ENCODE data around the gene ATXN3.

Gene ATXN3

DNA sequence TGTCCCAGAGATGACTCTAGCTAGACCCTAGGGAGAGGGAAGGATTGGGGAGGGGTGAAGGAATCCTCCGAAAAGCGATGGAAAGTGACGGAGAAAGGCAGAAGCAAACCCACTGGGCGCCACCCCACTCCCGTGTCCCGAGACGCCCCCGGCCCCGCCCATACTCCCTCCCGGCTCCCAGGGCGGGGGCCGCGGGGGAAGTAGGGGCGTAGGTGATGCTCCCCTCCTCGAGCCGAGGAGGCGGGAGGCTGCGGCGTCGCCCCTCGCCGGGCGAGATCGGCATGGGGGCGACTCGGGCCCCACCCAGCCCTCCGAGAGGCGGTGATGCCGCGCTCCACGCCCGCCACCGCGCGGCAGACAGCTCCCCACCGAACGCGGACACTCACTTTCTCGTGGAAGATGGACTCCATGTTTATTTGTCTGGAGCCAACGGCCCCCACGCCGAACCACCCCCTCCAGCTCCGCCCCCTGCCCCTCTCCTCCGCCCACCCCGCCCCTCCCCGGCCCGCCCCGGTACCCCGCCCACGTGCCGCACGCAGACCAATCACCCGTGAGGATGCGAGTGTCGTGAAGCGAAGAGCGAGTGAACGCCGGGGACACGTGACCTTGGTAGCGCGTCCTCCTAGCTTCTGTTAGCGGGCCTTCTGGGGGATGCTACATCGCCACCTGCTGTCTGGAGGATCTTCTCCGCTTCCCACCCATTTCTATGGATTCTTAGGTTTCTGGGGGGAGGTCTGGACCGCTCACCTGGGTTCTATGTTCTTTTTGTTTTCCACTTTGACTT, at the start of gene ATXN3:
Gene ATXN3, minus strand, starts transcription at position 440 of the 784 bp plus-strand sequence. Its CDS starts 30 bp downstream, at position 410.
- TF ChIP-seq, protein P1, sequence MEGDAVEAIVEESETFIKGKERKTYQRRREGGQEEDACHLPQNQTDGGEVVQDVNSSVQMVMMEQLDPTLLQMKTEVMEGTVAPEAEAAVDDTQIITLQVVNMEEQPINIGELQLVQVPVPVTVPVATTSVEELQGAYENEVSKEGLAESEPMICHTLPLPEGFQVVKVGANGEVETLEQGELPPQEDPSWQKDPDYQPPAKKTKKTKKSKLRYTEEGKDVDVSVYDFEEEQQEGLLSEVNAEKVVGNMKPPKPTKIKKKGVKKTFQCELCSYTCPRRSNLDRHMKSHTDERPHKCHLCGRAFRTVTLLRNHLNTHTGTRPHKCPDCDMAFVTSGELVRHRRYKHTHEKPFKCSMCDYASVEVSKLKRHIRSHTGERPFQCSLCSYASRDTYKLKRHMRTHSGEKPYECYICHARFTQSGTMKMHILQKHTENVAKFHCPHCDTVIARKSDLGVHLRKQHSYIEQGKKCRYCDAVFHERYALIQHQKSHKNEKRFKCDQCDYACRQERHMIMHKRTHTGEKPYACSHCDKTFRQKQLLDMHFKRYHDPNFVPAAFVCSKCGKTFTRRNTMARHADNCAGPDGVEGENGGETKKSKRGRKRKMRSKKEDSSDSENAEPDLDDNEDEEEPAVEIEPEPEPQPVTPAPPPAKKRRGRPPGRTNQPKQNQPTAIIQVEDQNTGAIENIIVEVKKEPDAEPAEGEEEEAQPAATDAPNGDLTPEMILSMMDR (IDR thresholded peaks at IDR 0.05; ENCODE audit: low read depth, low read length, missing control alignments) = peak; percentile 89
- DNase-seq (ENCODE audit: low read depth) = peak; percentile 98
- in situ Hi-C loops (cut with HindIII; ENCODE audit: low sequenced_read_pairs) = no loop called here
- peak within 1 kb of the TSS; percentile 95 for H3K4me3 ChIP-seq (ENCODE audit: low read depth, low read length)

DNA sequence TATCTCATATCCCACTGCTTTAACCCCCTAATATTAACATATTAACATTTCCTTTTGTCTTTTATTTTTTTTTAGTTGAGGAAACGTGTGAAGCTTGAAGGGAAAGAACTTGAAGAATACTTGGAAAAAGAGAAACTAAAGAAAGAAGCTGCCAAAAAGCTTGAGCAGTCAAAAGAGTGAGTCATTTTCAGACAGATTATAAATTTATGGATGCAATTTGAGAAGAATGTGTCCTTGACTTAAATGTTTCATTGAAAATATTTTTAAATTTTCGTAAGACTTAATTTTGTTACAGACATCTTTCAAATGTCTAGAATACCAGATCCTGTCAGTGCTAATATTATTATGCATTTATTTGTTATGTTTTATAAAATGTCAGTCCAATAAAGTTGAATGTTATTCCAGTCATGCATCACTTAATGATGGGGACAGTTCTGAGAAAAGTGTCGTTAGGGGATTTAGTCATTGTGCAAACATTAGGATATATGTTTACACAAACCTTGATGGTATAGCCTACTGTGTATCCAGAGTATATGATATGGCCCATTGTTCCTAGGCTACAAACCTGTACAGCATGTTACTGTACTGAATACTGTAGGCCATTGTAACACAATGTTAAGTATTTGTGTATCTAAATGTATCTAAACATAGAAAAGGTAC, 48.0 kb upstream of the ATXN3 start:
- in situ Hi-C loops (cut with HindIII; ENCODE audit: low sequenced_read_pairs) = no loop called here
- DNase-seq (ENCODE audit: low read depth) = no peak
- H3K4me3 ChIP-seq (ENCODE audit: low read depth, low read length) = no peak overlapping the region
- TF ChIP-seq, protein P1 (IDR thresholded peaks at IDR 0.05; ENCODE audit: low read depth, low read length, missing control alignments) = no peak

DNA sequence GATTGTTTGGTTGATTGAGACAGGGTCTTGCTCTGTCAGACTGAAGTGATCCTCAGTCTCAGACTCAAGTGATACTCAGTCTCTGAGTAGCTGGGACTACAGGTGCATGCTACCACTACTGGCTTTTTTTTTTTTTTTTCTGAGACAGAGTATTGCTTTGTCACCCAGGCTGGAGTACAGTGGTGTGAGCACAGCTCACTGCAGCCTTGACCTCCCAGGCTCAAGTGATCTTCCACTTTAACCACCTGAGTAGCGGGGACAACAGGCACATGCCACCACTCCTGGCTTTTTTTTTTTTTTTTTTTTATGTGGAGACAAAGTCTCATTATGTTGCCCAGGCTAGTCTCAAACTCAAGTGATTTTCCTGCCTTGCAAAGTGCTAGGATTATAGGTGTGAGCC, 47.2 kb upstream of the ATXN3 start:
- TF ChIP-seq, protein P1 (IDR thresholded peaks at IDR 0.05; ENCODE audit: low read depth, low read length, missing control alignments) = no peak
- in situ Hi-C loops (cut with HindIII; ENCODE audit: low sequenced_read_pairs) = no loop called here
- no peak for DNase-seq (ENCODE audit: low read depth)
- no peak overlapping the region for H3K4me3 ChIP-seq (ENCODE audit: low read depth, low read length)

DNA sequence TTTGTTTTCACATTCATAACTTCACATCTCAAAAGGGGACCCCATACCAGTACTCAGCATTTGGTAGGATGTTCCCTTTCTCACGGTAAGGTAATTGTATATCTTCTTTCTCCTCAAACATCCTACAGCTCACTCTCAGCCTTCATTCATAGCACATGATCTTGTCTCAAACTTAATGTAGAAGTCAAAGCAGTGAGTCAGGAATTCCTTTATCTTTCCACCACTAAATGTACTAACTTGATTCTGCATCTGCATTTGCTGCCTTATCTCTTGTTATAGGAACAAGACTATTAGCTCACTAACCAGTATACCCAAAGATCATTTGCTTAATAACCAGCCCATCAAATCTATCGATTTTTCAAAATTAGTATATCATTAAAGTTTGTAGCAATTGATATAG, 38.3 kb upstream of the ATXN3 start:
- no peak for DNase-seq (ENCODE audit: low read depth)

DNA sequence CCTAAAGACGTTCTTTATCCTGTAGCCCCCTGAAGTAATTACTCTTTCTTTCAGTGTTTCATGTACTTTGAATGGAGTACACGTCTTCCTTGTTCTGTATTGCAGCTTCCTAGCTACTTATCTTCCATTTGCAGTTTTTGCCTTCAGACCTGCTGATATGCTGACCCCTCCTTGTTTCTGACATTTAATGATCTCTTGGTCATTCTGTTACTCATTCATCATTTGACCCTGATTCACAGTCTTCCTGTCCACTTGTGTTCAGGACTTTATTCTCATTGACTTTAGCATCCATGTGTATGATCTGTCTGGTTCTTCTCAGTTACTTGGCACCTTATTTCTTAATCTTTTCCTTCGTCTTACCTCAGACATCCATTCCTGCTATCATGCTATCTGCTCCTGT, 37.6 kb upstream of the ATXN3 start:
- no peak for DNase-seq (ENCODE audit: low read depth)
- H3K4me3 ChIP-seq (ENCODE audit: low read depth, low read length) = no peak overlapping the region
- TF ChIP-seq, protein P1 (IDR thresholded peaks at IDR 0.05; ENCODE audit: low read depth, low read length, missing control alignments) = no peak
- in situ Hi-C loops (cut with HindIII; ENCODE audit: low sequenced_read_pairs) = no loop called here

More for the DNA sequence above, 38.3 kb upstream of the ATXN3 start:
- in situ Hi-C loops (cut with HindIII; ENCODE audit: low sequenced_read_pairs) = no loop called here
- TF ChIP-seq, protein P1 (IDR thresholded peaks at IDR 0.05; ENCODE audit: low read depth, low read length, missing control alignments) = no peak
- no peak overlapping the region for H3K4me3 ChIP-seq (ENCODE audit: low read depth, low read length)

DNA sequence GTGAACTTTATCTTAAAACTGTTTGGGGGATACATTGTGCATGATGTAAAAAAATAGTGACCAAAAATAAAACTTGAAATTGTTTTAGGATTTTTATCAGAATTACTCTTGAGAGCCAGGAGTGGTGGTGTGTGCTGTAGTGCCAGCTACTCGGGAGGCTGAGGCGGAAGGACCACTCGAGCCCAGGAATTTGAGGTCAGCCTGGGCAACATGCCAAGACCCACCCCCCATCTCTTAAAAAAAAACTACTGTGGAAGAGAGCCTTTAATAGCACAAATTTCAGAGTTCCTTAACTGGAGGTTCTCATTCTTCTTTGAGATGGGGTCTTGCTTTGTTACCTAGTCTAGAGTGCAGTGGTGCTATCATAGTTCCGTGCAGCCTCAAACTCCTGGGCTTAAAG, 36.9 kb upstream of the ATXN3 start:
- TF ChIP-seq, protein P1 (IDR thresholded peaks at IDR 0.05; ENCODE audit: low read depth, low read length, missing control alignments) = no peak
- H3K4me3 ChIP-seq (ENCODE audit: low read depth, low read length) = no peak overlapping the region
- no peak for DNase-seq (ENCODE audit: low read depth)
- in situ Hi-C loops (cut with HindIII; ENCODE audit: low sequenced_read_pairs) = no loop called here
